ENCODE measurements around the gene WWC1.
"Not testable (repeated sequence)": the region's sequence is repeated elsewhere in the genome, so short reads cannot be mapped to it uniquely, and the experiment has no call there.

The WWC1 gene

DNA sequence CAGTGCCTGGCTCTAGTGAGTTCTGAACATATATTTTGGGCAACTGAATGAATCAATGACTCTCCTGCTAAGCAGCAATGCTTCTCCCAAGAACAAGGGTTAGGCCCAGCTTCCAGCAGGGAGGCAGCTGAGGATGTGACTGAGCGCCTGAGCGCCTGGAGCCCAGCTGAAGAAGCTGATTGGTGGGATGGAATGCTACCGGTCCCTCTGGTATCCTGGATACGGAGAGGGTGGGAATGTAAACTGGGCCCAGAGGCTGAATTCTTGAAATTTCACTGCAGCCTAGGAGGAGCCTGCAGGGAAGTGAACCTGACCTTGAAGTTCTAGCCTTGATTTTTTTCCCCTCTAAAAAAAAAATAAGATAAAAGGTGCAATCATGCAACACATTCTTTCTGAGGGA is 43.2 kb downstream of the WWC1 start:
- no peak for DNase-seq (ENCODE audit: low spot score)

DNA sequence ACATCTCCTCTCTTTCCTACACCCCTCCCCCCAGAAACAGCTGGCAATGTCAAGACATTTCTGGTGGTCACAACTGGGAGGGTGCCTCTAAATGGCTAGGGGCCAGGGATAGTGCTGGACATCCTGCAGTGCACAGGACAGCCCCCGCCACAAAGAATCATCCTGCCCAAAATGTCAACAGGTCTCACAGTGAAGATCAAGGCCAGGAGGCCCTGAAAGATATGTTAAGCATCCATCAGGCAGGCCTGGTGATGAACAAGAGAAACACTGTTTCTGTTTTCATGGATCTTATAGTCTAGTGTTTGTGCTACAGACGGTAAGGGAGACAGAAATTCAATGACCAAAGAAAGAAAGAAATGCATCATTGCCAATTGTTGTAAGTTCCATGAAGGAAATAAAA is 45.9 kb downstream of the WWC1 start:
- no peak for DNase-seq (ENCODE audit: low spot score)

DNA sequence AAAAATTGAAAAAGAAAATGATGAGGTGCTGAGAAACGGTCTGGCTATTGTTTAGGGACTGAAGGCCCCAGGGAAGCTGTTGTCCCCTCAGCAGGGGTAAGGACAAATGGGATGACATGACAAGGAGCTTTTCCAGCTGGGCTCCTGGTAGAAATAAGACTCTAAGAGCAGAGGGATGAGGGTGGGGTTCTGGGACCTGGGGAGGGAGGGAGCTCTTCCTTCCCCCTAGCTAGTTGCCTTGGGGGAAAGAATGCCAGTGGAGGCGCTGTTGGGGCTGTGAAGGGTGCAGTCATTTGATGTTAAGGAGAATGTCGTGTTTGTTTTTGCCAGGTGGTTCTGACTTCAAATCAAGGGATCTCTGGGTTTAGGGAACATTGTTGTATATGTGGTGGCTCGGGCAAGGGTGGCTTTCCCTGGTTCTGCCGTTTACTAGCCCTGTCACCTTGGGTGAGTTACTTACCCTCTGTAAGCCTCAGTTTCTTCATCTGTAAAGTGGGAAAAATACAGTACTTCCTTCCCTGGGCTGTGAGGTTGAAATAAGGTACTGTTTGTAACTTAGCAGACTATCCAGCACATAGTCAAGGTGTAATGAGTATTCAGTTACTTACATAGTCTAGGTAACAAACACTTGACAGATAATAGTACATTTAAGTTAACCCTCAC is 47.8 kb downstream of the WWC1 start:
- no peak for DNase-seq (ENCODE audit: low spot score)

DNA sequence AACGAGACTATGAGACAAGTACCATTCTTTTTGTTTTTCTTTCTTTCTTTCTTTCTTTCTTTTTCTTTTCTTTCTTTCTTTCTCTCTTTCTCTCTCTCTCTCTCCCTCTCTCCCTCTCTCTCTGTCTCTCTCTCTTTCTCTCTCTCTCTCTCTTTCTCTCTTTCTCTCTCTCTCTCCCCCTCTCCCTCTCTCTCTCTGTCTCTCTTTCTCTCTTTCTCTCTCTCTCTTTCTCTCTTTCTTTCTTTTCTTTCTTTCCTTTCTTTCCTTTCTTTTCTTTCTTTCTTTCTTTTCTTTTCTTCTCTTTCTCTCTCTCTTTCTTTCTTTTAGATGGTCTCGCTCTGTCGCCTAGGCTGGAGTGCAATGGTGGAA is 48.3 kb downstream of the WWC1 start:
- not testable (repeated sequence) for DNase-seq (ENCODE audit: low spot score)

DNA sequence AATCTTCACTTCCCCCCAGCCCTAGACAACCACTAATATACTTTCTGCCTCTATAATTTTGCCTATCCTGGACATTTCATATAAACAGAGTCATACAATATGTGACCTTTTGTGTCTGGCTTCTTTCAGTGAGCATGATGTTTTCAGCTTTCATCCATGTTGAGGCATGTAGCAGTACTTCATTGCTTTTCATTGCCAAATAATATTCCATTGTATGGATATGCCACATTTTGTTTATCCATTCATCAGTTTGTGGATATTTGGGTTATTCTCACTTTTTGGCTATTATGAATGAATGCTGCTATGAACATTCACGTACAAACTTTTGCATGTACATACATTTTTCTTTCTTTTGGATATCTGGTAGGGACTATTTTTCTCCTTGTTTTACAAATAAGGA is 49.0 kb downstream of the WWC1 start:
- no peak for DNase-seq (ENCODE audit: low spot score)

DNA sequence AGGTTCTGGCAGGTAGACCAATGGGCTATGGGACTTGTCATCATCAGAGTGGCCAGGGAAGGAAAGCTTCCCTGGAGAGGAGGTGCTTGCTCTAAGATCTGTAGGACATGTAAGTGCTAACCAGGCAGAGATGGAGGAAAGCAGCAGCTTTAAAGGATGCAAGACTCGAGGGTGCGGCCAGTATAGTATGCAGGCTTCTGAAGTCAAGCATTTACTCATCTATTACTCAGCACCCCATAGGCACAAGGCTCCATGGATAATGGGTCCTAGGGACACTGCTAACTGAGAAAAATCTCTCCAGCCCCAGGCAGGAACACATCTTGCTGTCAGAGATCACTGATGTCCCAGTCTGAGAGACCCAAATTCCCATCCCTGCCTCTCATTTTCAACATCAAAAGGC is 49.7 kb downstream of the WWC1 start:
- no peak for DNase-seq (ENCODE audit: low spot score)

DNA sequence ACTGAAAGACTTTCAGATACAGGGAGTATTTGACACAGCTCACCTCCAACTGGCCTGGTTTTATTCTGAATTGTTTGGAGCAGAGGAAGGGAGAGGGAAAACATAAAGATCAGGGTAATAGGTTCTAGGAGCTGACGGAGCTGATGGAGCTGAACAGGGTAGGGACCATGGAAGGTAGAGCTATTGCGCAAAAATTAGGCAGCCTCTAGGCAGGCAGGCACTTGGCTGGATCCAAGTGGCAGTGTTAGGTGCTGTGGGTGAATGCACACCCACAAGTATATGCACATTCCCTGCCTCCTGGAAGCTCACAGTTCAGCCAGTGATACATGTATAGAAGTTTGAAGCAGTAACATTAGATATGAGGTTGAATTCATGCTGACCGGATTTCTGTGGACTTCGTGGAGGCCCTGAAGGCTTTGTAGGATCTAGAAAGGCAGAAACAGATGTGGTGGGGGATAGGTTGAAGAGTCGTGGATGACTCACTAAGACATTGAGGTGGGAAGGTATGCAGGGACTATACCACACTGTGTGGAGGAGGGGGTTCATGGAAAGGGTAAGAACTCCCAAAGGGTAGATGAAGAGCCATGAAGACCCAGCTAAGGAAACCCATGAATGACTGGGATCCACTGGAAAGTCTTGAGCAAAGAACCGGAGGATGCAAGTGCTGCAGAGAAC is 50.8 kb downstream of the WWC1 start:
- no peak for DNase-seq (ENCODE audit: low spot score)

DNA sequence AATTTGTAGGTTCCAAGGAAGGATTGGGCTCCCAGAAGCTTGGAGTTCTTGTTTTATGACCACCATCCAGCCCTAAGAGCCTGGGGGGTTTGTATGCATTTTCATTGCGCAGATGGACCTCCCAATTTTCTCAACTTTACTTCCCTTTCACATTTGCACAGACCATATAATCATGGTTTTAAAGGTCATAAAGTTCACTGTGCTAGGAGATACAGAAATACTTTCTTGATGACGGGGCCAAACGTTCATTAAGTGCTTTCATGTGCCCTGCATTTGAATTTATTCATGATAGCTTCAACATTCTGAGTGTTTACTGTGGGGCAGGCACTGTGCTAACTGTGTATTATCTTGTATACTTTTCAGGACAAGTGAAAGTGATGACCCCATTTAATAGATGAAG is 51.5 kb downstream of the WWC1 start:
- no peak for DNase-seq (ENCODE audit: low spot score)

DNA sequence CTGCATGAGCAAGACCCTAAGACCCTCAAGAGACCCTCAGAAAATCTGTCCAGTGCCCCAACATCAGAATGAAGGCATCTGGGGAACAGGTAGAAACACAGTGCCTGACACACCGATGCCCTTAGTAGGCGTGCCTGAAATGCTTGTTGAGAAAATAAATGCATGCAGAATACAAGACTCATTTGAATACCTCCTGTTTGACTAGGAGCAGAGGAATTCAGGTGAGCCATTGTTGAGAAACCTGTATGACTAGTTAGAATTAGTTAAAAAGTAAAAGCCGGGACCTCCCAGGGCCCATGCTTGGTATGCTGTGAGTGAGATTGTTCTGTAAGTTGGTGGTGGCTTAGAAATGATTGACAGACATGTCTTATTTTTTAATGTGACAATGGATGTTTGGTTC is 55.0 kb downstream of the WWC1 start:
- no peak for DNase-seq (ENCODE audit: low spot score)

DNA sequence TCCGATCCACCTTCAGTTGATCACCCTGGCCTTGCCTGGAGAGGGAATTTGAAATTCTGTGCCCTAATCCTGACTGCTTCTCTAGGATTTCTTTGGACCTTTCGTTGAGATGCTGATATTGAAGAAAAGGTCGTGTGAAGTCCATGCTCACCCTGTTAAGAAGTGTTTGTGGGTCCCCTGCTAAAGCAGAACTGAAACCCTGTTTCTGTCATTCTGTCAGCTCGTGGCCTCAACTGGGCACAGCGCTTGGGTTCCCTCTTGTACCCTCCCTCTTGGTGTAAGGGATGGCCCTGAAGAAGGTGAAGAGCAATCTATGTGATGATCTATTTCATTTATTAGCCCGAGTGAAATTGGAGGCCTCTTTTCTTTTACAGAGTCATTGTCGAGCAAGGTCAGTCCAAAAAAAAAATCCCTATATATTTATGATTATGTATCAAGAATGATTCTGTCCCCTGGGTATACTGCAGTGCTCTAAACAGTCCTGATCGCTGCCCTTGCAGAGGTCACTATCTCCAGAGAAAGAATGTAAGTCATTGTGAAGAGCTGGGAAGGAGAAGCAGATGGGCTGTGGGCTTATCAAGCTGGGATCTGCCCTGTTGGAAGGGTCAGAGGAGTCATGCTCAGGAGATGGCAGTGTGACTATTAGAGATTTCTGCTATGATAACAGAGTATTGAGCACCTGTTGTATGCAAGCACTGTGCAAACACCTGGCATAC is 56.1 kb downstream of the WWC1 start:
- no peak for DNase-seq (ENCODE audit: low spot score)

DNA sequence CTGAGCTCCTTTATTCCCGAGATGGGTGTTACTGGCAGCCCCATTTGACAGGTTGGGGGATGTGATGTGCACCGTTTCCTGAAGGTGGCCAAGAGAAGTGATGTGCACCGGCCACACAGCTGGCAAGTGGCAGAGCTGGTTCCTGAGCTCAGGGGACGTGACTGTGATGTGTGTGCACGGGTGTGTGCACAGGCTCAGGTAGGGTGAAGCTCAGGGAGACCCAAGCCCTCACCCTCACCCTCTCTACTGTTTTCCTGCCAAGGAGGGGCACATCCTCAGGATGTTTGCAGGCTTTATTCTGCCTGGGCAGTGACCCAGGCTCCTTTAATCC is 56.6 kb downstream of the WWC1 start:
- DNase-seq (ENCODE audit: low spot score) = no peak

DNA sequence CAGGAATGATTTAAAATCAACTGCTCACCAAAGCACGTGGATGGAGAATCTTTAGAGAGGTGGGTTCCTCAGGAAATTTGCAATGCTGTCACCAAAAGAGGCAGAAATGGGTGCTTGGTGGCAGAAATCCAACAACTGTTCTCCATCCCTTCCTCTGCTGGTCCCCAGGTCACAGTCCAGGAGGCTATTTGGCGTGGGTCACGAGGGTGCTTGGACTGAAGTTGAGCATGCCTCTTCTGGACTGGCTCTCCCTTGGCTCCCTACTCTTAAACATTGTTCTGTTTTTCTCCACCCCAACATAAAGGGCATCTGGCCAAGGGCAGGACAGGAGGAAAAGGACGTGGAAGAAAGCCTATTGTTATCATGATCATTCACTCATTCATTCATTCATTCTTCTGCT is 58.9 kb downstream of the WWC1 start:
- DNase-seq (ENCODE audit: low spot score) = no peak

DNA sequence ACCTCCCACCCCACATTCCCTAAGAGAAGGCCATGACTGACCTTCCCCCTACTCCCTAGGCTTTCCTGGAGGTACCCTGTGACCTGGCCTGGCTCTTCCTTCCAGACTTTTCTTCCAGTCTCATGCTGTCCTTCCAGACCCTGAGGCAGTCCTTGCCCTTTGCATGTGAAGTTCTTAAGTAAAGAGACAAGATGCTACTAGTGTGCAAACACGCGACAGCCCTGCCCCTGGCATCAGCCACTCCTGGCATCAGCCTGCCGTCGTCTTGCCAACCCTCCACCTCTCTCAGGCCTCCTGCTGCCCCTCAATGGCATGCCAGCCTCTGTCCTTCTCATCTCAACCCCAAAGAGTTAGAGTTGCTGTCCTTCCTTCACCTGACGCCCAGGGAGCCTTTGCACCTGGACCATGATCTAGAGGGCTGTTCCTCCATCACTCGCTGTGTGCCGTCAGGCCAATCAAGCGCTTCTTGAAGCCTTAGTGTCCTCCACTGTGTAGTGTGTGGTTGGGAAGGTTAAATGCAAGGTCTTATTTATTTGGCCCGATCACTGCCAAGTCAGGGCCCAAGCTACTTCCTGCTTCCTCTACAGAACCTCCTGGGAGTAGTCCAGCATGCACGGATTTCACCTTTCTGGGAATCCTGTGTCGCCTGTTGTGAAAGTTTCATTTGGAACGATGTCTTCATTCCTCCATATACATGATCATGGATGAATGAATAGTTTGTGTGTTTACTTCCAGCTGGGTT is 61.9 kb downstream of the WWC1 start:
- no peak for DNase-seq (ENCODE audit: low spot score)

DNA sequence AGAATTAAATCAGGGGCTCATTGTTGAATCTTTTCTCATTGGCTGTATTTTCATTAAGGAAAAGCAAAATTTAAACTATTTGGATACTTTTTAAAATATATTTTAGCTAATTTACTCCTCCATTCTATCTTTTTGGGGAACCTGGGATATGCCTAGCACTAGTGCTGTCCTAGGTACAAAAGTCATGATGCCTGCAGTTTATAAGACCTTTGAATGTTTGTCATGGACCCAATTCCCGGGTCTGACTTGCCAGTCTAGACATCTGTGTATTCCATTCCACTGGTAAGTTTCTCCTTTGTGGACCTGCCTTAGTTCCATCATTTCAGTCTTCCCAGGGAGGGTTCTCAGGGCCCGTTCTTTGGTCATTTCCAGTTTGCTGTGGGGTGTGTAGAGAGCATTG is 63.0 kb downstream of the WWC1 start:
- no peak for DNase-seq (ENCODE audit: low spot score)

DNA sequence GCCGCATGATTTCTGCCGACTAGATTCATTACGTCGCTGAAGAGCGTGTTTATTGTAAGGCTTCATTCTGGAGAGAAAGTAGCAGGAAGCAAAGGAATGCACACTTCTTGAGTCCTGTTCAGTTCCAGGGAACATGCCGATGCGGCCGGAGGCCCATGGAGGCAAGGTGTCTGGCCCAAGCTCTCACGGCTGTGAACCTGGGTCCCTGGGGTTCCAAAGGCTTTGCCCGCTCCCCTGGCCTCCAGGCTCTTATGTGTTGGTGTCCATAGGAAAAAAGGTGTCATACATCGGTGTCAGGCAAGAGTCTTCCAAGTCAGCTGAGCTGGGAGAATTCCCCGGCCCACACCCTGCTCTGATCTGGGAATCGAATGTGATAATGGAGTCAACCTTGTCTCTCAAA is 64.7 kb downstream of the WWC1 start:
- DNase-seq (ENCODE audit: low spot score) = no peak

DNA sequence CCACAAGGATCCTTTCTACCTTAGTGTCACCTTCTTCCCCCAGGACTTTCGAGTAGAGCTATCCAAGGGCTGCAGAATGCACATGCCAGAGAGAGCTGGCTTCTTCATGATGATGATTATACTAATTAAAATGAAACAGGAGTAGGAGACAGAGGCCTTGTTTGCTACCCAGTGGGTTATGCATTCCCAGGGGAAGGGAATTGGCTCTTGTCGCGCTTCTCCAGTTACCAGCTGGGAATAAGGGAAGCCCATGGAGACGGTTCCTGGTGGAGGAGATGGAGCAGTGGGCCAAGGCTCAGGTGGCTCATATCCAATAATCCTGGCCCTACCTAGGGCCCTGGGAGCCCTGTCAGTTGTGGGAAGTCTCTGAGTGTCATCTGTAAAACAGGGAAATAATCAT is 65.1 kb downstream of the WWC1 start:
- DNase-seq (ENCODE audit: low spot score) = no peak

DNA sequence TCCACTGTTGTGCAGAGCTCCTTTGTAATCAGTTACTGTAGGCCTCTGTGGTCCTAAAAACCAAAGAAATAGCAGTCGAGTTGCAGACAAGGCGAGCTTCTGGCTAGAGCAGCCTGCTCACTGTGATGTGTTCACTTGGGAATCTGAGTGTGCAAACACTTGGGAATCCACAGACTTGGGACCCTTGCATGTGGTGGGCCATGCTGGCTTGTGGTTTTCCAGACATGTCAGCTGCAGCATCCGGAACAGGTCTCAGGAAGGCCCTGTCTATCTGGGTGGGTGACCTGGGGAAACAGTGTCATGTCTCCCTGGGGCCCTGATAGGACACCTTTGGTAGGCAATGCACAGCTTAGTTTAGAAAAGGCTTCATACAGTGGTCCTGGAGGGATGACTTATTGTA is 66.4 kb downstream of the WWC1 start:
- DNase-seq (ENCODE audit: low spot score) = no peak

DNA sequence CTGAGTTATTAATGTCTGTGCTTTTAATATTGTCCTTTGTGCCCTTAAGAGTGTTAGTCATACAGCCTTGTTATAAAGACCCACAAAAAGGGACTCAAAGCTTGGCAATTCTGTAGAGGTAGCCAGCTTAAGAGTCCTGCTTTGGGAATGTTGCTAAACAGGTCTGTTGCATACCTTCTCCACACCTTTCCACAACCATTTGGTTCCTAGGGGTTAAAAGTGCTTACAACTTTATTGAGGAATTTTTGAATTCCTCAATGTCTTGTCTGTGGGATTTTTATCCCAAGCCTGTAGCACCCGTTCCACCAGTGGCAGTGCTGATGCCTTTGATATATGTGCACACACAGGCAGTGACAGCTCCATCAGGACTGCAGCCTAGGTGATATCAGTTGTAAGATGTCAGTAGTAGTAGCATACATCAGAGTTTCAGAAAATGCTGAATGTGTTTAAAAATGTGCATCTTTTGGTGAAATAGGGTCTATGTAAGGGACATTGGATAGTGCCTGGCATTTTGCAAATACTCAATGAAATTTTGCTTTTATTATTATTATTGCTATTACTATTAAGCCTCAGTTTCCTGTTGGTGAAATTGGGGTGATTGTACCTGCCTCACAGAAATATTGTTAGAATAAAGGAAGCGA is 68.5 kb downstream of the WWC1 start:
- DNase-seq (ENCODE audit: low spot score) = no peak

DNA sequence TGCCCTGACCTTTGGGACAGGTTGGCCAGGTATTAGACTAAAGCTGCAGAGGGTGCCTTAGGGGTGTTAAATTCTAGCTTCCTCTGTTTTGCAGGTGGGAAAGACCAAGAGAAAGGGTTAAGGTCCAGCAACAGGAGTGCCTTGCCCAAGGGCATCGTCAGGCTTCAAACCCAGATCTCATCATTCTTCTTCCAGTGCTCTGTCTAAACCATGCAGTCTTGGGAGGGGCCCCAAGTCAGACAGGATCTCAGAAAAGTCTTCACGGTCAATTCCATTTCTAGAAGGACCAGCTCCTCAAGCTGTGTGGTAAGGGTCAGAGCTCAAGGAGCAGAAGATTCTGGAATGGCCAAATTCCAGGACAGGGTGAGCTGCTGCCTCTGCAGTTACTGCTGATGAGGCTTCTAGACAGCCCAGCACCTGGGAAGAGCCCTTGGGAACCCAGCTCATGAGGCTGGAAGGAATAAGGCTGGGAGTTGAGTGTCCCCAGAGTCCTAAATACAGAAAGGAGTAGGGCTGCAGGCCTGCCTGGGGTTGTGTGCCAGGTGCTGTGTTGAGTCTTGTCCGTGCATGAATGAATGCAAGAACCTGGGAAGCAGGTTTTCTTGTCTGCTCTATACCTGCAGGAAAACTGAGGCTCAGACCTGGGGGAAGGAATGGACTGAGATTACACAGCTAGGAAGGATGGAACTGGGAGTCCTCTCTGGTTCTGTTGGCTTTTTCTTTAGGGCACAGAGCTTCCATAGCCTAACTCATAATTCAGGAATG is 69.3 kb downstream of the WWC1 start:
- no peak for DNase-seq (ENCODE audit: low spot score)

DNA sequence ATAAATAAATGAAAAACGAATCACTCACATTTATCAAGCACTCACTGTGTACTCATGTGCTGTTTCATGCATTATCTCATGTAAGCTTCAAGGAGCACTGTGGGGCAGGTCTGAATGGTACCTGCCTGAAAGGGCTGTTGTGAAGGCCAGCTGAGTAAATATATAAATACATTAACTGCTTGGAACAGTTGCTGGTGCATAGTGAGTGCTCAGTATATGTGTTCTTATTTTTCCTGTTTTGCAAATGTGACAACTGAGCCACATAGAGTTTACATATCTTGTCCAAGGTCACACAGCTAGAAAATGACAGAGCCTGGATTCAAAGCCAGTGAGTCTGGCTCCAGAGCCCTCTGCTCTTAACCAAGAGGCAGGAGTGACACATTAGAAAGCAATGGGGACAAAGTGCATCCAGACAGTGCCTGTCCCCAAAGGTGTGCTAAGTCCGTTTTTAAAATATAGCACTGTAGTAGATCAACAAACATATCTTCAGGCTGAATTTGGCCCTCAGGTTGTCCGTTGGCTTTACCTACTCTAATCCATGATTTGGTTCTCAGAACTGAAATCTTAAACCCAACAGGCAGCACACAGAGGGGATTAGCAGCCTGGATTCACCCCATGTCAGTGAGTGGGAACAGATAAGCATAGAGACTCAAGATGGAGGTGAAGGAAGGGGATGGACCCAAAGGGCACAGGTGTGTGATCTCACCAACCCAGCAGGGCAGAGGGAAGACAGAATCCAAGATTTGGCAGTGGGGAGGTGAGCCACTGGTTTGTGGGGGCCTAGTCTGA is 70.8 kb downstream of the WWC1 start:
- no peak for DNase-seq (ENCODE audit: low spot score)

DNA sequence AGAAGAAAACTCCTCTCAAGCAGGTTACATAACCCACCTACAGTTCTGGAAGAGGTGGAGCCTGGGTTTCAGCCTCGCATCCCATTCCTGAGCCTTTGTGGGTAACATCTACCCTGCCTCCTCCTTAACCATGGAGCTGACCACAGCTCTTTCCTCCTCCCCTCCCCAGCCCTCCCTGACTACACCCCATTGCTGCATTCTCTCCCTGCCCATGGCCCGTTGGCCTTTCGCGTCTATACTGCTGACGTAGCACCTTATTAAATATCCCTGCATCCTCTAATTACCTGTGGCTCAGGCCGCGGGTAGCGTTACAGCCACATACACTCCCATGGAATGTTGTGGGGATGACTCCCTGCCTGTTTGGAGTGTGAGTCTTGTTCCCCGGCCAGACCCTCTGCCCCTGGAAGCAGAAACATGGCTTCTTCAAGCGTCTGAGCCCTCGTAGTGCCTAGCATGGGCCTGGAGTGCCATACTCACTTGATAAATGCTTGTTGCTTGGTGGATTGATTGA is 72.8 kb downstream of the WWC1 start:
- no peak for DNase-seq (ENCODE audit: low spot score)
